ENCODE data around the gene ADAMTS7.
"Not testable (repeated sequence)": the region's sequence is repeated elsewhere in the genome, so short reads cannot be mapped to it uniquely, and the experiment has no call there.

ADAMTS7 gene

DNA sequence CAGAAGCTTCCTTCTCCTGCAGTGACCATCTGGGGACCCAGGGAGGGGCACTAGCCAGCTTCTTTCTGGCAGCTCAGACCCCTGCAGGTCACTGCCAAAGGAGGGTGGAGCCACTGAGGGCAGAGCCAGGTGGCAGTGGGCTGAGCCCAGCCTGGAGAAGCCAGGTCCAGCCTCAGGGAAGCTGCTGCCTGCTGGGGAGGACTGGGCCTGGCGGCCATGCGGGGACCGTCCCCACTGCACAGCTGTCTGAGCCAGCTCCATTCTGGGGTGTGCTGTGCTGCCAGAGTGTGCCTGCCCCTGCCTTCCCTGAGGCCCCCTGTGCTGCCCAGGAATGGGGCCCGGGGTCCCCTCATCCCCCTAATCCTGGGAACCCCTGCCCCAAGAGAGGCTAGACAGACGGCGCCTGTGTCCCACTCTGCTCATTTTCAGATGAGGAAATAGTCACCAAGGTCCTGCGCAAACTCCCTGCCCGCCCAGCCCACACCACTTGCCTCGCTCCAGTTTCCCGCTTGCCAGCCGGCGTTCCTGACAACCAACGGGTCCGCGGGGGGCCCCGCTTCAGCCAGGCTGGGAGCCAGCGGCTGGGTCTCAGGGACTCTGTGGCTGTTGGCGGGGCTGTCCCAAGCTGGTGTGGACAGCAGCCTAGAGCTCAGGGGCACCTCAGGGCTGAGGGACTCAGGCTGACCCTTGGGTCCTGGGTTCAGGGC lies 46.0 kb downstream of the ADAMTS7 start:
- not testable (repeated sequence) for DNase-seq (ENCODE audit: low read depth in 3 of 3, low spot score in 1 of 3)

DNA sequence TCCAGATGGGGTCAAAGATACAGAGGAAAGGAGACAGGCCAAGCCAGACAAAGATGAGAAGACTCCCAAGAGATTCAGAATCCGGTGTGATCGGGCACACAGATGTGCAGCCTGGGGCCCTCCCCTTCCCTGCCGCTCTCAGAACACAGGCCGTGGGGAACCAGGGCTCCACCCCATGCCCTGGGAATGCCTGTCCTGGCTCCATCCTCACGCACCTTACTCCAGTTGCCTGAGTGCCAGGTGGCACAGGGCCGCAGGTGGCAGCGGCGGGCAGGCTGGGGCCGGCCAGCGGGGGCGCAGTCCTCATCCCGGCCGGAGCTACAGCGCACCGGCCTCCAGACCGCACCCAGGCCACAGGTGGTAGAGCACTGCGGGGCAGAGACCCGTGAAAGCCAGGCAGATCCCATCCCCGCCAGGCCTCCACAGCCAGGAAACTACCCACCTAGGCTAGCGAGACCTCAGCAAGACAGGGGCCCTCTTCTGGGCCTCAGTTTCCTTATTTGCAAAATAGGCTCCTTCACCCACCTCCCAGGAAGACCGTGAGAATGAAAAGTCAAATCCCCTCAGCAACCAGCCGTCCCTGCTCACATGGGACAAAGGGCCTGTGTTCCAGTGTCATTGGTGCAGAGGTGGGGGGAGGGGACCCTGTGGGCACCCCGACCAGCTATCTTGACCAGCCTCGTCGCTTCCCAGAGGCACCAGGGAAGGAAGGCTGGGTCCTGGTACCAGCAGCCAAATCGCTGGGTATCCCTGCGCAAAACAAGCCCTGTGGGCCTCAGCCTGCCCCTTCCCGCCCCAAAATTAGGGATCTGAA lies 46.7 kb downstream of the ADAMTS7 start:
- DNase-seq (ENCODE audit: low read depth in 3 of 3, low spot score in 1 of 3): not testable (repeated sequence)

DNA sequence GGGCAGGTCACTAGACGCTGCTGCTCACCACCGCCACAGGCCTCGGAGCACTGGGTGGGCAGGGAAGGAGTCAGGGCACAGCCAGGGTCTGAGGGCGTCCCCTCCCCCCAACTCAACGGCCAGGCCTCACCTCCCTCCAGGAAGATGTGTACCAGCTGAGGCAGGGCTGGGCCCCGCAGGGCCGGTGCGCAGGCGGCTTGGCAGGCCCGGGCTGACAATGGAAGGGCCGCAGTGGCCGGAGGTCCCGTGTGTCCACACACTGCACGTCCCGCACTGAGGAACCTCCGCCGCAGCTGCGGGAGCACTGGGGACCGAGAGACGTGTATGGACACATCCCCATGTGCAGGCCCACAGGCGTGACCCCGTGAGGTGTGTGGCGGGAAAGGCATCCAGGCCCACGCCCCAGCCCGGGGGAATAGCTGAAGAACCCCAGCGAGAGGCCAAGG lies 47.4 kb downstream of the ADAMTS7 start:
- no peak for DNase-seq (ENCODE audit: low read depth in 3 of 3, low spot score in 1 of 3)

DNA sequence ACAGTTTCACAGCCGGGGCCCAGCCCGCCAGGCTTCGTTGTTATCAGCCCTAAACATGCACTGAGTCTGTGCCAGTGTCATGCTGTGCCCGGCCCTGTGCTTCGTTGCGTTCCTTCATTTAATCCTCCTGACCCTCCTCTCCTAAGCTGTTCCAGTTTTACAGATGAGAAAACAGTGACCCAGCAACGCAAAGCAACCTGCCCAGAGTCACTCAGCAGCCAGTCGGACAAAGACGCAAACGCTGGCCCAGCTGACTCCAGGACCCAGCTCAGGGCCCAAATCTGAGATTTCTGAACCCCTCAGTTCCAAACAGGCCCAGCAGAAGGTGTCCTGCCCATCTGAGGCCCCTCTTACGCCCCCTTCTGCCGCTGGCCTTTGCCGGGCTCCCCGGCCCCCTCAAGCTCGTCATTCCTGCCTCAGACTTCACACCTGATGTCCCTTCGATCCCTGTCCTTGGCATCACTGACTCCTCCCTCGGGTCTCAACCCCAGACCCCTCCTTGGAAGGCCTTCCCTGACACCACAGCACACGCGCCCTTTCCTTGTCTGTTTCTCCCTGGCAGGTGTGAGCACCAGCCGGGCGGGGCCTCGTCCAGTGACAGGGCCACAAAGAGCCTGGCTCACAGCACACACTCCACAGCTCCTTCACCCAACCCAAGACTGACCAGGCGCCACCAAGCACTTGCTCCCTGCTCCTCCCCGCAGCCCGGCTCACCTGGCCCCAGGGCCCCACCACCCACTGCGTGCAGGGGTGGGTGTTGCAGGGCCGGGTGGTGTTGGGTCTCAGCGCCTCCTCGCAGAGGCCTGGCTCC lies 48.1 kb downstream of the ADAMTS7 start:
- no peak for DNase-seq (ENCODE audit: low read depth in 3 of 3, low spot score in 1 of 3)

DNA sequence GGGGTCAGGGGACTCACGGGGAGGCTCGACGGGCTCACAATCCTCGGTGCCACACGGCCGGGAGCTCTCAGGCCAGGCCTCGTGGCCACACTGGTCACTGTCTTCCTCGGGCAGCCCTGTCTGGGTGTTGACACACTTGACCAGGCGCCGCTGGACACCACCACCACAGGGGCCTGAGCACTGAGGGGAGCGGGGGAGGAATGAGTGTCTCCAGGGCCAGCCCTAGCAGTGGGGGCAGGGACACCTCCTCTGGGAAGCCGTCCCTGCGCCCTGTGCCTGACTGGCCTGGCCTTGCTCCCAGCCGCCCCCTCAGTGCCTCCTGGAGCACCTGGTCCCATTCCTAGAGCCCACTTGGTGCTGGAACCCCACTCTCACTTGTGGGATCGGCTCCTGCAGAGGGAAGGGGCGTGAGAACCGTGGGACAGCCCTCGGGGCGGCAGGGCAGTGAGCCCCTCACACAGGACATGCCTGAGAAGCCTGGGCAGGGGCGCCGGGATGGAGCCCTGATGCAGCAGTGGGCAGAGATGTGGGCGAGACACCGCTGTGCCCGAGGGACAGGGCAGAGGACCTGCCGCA lies 48.8 kb downstream of the ADAMTS7 start:
- DNase-seq (ENCODE audit: low read depth in 3 of 3, low spot score in 1 of 3): not testable (repeated sequence)

DNA sequence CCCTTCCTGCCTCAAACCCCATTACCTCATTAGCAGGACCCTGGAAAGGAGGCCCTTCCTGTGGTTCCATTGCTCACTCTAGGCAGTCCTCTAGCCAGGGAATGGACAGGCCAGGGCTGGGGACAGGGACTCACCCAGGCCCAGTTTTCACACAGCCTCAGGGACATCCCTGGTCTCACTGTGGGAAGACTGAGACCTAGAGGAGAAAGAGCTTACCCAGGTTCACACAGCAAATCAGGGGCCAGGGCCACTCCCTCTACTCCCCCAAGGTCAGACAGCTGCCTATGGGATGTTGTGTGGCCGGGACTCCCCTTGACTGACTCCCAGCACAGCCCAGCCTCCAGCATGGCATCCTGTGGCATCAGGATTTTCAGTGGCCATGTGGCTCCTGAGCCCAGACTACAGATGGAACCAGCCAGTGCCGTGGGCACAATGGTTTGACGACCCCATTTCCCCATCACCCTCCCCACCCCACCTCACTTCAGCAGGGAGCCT lies 49.3 kb downstream of the ADAMTS7 start:
- DNase-seq (ENCODE audit: low read depth in 3 of 3, low spot score in 1 of 3): no peak

DNA sequence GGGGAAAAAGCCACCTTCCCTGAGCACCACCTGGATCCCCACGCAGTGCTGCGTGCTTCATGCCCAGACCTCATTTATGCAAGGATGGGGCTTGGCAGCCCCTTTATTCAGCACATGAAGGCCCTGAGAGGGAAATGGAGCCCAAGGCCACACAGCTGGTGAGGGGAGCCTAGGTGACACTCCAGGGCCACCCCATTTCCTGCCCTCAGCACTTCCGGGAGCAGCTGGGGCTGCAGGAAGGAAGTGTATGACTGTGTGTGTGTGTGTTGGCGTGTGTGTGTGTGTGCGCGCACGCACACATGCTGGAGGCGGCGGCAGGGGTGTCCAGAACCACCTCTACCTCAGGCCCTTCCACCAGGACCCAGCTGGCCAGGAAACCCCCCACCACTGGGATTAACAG lies 49.8 kb downstream of the ADAMTS7 start:
- DNase-seq (ENCODE audit: low read depth in 3 of 3, low spot score in 1 of 3): peak; percentile 39 to 48 (median 47)

DNA sequence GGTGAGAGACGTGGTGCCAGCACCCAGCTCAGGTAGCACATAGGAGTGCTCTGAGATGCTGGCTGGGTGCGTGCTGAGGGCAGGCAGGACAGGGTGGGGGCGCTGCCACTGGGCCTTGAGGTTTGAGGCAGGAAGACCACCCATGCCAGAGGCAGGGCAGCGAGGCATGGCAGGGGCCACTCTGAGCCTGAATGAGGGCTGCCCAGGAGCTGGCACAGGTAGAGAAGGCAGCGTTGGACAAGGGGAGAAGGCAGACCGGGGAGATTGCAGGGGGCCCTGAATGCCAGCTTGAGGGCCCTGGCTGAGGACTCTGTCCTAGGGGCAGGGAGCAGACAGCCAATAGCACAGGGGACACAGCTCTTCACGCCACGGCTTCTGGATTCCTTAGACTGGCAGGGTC lies 50.2 kb downstream of the ADAMTS7 start:
- DNase-seq (ENCODE audit: low read depth in 3 of 3, low spot score in 1 of 3): no peak

DNA sequence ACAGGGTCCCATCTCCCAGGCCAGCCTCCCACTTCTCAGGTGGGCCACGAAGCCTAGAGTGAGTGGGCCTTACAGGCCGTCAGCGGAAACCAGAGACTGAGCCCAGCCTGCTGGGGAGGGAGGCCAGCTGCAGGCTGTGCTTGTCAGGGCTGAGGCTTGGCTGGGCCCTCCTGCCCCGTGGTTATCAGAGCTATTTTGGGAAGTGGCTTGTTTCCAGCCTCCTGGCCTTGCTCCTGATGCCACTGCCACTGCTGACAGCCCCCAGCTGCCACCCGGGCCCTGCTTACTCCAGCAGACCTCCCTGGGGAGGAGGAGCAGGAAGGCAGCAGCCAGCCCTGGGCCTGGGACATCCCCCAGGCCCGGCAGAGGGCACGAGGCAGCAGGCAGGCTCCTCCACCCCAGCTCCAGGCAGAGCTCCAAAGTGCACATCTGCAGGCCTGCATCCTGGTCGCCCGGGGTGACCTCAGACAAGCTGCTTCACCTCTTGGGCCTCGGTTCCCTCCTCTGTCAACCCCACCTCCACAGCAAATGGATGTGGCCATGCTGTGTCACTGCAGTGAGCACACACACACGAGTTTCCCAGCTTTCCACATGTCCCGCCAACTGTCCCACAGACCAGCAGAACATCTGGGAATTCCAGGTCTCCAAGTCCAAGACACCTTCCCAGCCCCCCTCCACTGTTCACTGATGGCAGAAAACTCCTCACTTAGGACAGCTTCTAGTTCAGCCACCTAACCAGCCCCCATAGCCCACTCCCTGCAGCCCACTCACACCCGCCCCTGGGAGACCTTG lies 51.0 kb downstream of the ADAMTS7 start:
- DNase-seq (ENCODE audit: low read depth in 3 of 3, low spot score in 1 of 3): not testable (repeated sequence)

DNA sequence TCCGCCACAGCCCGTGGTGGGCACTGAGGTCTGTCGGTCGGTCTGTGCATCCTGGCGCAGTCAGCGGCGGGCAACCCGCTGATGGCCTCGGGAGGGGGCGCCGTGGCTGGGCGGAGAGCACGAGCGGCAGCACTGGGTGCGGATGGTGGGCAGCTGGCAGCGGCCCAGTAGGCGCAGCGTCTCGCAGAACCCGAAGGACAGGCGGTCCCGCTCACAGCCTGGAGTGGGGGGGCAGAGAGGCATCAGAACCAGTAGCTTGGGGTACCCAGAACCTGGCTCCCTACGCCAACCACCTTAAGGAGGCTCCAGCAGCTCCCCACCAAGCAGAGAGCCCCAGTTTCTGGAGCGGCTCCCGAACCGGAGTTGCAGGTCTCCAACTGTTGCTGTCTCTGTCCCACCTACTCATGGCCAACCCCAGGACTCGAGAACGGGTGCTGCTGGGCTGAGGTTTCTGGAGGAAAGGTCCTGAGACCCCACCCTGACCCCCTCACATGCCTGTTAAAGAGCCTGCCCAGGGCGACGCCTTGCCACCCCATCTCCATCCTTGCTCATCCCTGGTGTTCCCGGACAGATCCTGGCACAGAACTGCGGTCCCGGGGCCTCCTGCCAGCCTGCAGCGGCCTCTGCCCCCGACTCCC lies 51.8 kb downstream of the ADAMTS7 start:
- not testable (repeated sequence) for DNase-seq (ENCODE audit: low read depth in 3 of 3, low spot score in 1 of 3)

DNA sequence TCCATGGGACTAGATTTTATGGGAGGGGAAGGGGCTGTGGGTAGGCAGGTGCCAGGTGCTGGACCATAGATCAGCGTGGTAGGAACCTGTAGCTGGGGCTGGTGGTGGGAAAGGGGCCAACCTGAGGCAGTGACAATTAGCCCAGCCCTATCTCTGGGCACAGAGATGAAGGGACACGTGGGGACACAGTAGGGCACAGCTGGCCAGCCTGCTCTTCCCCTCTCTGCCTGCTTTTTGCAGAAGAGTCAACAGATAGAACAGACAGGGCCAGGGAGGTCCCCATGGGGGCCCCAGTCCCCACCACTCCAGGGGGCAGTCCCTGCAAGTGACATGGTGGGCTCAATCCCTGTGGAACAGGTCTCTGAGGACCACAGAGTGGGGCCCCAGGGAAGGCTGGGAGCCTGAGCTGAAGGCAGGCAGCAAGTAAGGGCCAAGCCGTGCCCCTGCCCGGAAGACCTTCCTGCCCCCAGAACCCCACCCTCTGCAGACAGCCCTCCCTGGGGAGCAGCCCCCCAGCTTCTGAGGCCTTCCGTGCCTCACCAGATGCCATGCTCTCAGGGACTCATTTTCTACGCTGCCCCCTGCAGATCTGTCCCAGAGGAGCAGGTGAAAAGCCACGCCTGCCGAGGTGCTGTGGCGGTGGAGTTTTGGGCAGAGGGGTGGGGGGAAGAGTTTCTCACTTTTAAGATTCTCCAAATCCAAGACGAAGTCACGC lies 52.6 kb downstream of the ADAMTS7 start:
- DNase-seq (ENCODE audit: low read depth in 3 of 3, low spot score in 1 of 3): not testable (repeated sequence)

DNA sequence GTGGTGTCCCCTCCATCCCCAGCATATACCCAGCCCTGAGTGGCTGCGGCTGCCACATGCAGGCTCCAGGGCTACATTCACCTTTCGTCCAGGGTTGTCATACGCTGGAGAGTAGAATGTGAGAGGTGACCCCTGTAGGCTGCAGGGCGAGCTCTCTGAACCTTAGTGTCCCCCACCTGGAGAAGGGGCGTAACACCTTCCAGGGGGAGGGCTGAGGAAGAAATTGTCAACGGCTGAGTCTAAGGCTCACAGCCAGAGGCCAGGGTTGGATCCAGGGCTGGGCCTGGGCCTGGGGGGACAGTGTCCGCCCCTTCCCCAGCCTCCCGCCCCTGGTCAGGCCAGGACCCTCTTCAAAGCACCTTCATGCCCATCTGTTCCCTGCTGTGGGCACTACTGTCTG lies 53.2 kb downstream of the ADAMTS7 start:
- not testable (repeated sequence) for DNase-seq (ENCODE audit: low read depth in 3 of 3, low spot score in 1 of 3)

DNA sequence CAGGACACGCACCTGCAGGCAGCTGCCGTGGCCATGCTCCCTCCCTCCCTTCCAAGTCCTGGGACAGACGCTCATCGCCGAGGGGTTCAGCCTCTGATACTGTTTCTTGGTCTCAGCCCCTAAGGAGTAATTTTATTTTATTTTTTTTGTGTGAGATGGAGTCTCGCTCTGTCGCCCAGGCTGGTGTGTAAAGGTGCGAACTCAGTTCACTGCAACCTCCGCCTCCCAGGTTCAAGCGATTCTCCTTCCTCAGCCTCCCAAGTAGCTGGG lies 53.7 kb downstream of the ADAMTS7 start:
- no peak for DNase-seq (ENCODE audit: low read depth in 3 of 3, low spot score in 1 of 3)

DNA sequence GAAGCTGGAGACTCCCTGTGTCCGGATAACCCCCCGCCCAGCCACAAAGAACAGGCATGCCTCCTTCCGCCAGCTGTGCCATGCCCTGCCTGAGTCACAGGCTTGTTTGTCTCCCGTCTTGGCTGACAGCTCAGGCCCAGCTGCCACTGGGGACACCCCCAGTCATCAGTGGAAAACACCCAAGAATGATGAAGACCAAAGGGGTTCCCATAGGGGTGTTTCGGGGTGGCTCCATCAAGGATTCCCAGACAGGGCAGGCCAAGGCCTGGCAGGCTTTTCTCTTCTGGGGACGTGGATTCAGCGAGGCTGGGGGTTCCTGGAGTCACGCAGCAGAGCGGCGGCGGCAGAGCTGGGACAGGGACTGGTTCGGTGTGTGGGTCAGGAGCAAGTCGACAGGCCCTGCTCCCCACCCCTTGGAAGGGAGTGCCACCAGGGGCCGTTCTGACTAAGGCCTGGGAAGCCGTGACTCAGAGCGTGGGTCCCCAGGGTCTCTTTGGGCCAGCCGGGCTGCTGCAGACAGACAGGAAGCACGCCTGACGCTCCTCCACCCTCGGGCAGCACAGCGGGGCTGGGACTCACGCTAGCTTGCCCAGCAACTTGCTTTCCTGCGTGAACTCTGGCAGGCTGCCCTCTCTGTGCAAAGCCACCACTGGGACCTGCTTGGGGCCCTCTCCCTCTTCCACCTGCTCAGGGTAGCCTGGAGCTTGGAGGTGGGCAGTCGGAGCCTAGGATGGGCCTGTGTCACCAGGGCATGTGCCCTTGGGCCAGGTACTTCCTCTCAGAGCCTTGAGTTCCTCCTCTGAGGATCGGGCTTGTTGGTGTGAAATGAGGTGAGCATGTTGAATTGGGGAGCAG lies 54.3 kb downstream of the ADAMTS7 start:
- DNase-seq (ENCODE audit: low read depth in 3 of 3, low spot score in 1 of 3): peak in 1 of 3 donors; percentile 18

DNA sequence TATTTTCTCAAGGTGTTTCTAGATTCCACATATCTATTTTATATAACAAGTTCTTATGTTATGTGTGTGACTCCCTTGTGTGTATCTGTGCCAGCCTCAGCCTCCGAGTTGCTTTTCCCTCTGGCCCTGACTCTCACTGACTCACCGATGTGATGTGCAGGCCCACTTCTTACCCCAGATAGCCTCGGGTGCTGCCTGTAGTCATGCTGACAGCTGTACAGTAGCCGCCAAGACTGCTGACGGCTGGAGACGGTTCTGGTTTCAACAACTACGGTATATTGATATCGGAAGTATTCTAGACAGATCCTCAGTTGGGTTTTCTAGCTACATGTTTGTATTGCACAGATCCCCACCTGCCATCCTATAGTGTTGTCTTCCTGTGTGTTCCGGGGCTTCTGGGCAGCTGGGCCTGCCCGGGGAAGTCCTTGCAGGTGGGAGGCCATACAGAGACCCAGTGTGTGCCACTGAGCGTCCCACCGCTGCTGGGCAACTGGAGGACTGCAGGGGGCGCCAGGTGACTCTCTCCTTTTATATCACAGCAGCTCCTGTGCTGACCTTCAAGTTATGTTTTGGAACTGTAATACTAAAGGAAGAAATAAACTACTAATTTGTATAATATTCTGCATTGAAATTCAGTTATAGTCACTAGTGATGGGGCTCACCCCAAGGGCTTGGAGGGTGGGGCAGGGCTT lies 55.2 kb downstream of the ADAMTS7 start:
- DNase-seq (ENCODE audit: low read depth in 3 of 3, low spot score in 1 of 3): not testable (repeated sequence)

DNA sequence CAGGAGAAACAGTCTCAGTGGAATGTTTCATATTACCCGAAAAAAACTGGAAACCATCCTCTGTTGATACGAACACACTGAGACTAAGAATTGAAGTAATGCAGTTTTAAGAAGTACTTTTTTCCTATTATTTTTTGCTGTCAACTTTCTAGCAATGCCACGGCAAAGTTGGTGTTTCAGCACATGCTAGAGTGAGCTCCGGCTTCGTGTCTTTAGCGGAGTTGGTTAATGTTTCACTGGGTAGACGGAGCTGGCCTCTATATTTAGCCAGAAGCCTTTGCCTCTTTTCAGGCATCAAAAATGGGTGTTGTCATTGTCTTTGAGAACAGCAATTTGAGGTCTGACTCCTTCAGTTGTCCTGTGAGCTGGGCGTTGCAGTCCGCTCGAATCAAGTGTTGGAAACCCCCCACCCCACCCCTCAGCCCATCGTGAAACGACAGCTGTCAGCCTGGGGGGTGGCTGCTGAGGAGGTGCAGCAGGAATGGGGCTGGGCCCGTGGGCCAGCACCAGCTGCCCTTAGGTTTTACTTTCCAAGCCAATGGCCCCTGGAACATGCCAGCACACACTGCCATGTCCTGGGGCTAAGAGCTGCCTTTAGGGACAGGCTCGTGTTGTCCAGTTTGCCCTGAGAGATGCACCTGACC lies 56.5 kb downstream of the ADAMTS7 start:
- not testable (repeated sequence) for DNase-seq (ENCODE audit: low read depth in 3 of 3, low spot score in 1 of 3)
